Epithelial cell of esophagus (primary cell): ENCODE data around the gene TRPM1.

Experiments
- DNase-seq: peaks from one replicate; pipeline ENCODE4 v3.0.0; 2010; ENCODE audit warnings: low read depth
- H3K4me3 ChIP-seq: 2 replicates; pipeline ENCODE4 v1.5.1; 2011; ENCODE audit warnings: mild to moderate bottlenecking, low read length, control low read depth
- CTCF ChIP-seq: IDR thresholded peaks from 2 replicates; pipeline ENCODE4 v1.5.1; 2011; ENCODE audit warnings: low read depth, mild to moderate bottlenecking, low read length, control low read depth, inconsistent platforms; ENCODE audit not compliant: insufficient read depth; ENCODE audit errors: missing control alignments

The TRPM1 gene

GRCh38 chr15:31065824-31066223, 35.7 kb downstream of the TRPM1 start:
- TF ChIP-seq CTCF, result no peak
- DNase-seq, result peak; percentile 76
- no peak overlapping the region for H3K4me3 ChIP-seq

GRCh38 chr15:31062911-31063310, 38.6 kb downstream of the TRPM1 start:
- H3K4me3 ChIP-seq, result no peak overlapping the region
- DNase-seq, result no peak
- TF ChIP-seq CTCF, result no peak

DNA sequence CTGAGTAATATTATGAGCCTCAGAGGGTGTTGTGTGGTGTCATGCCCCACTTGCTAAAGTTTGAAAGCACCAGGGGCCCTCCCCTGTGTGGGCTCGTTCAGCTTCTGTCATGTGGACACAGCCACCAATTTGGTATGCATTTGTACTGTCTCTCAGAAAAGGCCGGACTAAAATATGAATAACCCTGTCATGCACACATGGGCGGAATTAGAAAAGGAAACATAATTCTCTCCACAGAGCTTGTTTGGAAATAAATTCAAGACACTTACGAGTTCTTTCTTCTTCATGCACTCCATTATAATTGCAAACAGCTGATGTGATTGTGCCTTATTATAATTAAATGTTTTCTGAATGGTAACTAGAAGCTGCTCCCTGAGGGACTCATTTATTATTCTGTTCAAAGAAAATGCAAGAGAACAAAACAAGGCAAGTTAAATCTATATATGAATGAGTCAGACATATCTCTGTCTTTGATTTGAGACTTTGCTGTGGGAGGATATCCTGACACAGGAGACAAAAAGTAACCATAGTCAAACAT, 39.1 kb downstream of the TRPM1 start:
- no peak overlapping the region for H3K4me3 ChIP-seq
- no peak for TF ChIP-seq CTCF
- no peak for DNase-seq

DNA sequence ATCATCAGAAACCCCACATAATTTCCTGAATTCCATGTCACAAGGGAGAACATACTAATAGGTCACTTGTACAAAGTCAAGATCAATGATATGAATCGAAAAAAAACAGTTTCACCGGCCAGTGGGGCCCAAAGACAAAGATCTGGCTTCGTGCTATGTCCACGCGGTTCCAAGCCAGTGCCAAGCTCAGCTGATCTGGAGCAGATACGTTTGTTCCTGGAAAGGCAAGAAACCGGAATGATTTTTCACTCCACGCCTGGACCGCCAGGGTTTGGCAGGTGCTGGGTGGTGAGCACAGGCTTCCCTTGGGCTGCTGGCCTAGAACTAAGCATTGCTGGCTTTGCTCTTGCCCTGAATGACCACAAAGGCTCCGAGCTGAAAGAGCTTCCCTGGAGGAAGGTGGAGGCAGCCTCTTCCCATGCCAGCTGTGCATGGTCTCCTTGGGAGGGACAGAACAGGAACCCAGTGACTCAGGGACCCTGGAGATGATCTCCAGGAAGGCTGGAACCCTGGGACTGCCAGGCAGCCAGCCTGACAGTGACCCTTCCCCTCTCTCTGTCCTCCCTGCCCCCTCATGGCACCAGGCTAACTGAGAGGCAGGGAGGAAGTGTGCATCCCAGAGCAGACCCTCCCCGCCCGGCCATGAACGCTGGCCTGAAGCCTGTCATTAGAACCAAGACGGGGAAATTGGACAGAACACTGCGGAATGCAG, 40.9 kb downstream of the TRPM1 start:
- TF ChIP-seq CTCF, result no peak
- no peak overlapping the region for H3K4me3 ChIP-seq
- DNase-seq, result no peak

- DNase-seq, result no peak
- no peak overlapping the region for H3K4me3 ChIP-seq
- TF ChIP-seq CTCF, result no peak
Observed at GRCh38 chr15:31058236-31058962, 43.1 kb downstream of the TRPM1 start.

GRCh38 chr15:31051496-31052080, 49.9 kb downstream of the TRPM1 start:
- TF ChIP-seq CTCF, result no peak
- DNase-seq, result no peak
- H3K4me3 ChIP-seq, result no peak overlapping the region
